Activated CD4-positive, alpha-beta T cell treated with anti-CD3 and anti-CD28 coated beads, Interleukin-2, amount 50 U/mL, for 48 hours (primary cell): ENCODE measurements around the gene MRGPRE.

Experiments
- DNase-seq, 2 experiments: peaks; one replicate each; pipeline ENCODE4 v3.0.0-alpha.2; 2020

MRGPRE gene

DNA sequence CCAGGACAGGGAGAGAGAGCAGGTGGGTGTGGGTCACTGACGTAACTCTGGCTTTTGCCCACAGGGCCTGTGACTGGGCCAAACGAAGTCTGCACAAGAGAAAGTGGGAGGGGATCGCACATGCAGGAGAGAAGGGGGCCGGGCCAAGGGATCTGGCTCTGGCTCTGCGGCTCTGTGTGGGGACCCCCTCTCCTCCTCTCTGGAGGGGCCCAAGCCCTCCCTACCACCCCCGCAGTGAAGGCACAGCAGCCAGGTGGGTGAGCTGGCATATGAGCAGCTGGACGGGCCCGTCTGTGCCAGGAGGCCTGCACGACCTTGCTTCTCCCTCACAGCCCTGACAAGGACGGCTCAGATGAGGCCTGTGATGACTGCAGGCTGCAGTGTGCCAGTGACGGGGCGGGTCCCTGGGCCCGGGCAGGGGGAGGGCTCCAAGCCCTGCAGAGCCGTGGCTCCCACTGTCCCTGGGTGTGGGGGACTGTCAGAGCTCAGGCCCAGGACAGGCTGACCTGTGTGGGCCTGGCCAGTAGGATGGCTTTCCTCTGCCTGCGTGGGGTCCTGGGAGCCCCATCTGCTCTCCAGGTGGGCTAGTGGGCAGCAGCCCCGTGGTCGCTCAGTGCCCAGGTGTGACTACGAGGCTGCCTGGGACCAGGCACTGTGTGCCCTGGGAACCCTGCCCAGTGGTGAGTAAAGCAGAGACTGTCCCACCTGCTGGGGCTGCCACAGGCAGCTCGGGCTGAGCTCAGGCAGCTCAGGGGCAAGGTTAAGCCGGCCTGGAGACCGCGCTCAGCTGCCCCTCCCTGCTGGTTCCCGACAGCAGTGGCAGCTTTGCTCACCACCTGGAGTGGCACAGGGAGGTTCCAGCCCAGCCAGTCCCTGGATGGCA, 35.8 kb downstream of the MRGPRE start:
- DNase-seq, result no peak

DNA sequence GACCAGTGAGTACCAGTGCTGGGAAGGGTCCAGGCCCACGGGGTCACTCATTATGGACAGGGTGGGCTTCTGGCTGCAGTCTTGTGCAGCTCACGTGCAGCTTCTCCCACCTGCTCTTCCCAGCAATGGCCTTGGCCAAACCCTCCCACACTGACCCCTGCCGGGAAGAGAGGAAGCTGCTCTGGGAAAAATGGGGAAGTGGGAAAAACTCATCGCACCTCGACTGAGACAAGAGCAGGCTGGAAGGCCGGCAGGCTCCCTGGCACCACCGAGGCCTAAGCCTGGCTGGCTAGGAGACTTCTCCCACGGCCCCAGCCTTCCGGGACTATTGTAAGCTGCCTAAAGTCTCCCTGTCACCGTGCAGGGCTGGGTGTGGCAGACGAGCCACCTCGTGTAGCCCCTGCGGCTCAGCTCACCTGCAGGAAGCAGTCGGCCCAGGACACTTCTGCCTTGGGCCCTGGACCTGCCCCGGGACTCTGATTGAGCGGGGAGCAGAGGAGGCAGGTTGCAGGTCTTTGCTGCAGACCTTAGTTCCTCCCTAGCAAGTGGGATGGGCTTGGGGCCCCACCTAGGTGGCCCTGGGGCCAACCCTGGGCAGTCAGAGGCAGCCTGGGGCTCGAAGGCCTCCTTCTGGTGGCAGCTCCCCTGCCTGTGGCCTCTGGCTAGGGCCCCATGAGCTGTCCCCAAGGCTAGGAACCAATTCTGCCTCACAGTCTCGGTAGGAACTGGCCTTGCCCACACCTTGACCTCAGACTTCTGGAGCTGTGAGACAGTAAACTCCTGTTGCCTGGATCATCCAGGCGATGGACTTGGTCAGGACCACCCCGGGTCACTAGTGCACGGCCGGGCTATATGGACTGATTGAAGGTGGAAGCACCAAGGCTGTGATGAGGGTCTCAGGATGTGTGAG, 36.7 kb downstream of the MRGPRE start:
- no peak for DNase-seq

DNA sequence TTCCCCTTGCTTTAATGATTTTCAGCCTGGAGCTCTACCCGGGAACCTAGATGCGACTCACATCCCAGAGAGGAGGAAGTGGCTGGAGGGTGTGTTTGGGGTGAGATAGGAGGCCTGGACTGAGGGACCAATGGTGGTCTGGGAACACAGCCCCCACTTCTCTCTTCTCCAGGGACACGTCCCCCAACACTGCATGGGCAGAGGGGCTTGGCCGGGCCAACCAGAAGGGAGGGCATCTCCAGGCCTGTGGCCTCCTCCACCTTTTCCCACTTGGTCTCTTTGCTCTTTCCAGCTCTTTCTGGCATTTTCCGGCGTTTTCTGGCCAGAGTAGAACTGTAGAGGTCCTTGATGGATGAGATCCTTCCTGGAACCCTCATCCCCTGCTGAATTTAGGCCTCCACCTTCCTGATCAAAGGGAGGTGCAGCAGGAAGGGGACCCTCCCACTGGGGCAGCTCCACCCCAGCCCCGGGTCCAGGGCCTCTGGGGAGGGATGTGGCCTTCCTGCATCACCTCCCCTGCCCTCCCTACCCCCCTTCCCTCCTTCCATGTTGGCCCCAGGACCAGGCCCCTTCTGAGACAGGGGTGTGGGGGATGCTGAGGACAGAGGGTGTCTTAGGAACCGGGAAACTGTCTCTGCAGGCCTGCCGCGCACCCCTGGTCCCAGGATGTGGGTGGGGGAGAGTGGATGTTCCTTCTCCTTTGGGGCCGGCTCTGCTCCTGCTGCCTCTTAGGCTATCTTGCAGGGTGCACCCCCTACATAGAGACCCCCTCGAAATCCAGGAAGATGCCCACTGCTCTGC, 38.0 kb downstream of the MRGPRE start:
- no peak for DNase-seq

DNA sequence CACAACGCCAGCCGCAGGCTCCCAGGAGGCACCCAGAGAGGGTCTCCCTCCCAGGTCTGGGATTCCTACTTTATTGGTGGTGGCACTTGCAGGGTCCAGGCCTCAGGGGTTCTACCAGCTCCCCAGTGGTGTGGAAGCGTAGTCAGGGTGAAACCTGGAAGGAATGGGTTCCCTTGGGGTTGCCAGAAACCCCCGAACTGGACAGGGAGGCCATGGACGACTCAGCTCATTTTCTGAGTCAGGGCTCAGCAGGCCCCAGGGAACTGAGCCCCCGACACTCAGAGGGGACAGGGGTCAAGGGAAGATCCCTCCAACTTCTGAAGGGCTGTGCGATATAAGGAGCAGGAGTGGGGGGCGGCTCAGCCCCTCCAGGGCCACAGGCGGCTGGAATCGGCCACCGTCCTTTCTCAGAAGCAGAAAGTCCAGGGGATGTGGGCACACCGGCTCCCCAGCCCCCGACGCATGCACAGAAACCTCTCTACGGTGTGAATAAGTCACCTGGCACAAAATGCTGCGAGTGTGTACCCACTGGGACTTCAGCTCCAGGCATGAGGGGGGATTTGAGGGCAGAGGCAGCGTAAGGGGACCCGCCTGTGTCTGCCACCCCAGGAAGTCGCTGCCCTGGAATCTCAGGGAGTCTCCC, 38.7 kb downstream of the MRGPRE start:
- DNase-seq, result no peak

DNA sequence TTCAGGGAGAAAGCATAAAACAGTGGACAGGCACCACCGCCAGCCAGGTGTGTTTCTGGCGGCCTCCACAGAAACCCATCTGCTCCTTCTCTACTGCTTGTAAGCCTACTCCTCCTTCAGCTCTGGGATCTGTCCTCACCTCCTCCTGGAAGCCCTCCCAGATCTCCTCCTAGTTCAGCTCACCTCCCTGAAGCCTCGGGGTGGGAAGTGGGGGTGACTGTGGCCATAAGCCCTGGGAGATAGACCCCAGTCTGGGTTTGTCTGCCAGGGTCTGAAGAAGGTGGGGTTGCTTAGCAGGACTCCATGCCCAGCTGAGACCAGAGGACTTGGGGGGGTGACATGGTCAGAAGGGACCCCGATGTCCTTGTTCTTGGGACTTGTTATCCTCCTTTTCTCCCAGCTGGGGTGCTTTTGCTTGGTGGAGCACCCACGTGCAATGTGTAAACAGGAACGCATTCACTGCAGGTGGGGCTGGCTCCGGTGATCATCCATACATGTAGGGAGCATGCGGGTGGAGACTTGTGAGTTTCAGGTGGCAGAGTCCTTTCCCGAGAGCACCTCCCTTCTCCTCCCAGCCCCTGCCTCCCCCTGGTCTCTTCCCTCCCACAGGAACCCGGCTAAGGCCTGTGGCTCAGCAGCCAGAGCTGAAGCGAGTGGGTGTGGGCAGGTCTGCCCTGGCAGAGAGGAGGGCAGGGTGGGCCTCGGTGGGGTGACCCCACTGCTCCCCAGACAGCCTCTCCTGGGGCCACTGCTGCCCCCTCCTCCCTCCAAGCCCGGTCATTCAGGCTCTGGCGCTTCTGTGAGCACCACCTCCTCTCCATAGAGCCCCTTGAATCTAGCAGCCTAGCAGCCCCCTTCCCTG, 39.5 kb downstream of the MRGPRE start:
- DNase-seq, result no peak

DNA sequence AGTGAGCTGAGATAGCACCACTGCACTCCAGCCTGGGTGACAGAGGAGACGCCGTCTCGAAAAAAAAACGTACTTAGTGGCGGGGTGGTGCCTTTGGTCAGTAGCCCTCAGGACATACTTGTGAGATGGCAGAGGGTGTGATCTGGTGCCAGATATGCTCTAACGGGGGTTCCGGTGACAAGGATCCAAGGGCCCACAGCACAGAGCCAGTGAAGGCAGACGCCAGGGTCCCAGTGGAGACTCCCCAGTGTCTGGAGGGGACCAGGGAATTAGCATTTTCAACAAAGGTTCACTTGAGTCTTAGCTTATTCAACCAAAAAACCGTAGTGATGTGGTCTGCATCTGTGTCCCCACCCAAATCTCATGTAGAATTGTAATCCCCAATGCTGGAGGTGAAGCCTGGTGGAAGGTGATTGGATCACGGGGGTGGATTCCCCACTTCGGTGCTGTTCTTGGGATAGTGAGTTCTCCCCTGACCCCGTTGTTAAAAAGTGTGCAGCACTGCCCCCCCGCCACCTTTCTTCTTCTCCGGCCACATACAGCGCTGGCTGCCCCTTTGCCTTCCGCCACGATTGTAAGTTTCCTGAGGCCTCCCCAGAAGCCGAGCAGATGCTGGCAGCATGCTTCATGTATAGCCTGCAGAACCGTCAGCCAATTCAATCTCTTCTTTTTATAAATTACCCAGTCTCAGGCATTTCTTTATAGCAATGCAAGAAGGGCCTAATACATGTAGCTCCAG, 40.5 kb downstream of the MRGPRE start:
- DNase-seq, result no peak

DNA sequence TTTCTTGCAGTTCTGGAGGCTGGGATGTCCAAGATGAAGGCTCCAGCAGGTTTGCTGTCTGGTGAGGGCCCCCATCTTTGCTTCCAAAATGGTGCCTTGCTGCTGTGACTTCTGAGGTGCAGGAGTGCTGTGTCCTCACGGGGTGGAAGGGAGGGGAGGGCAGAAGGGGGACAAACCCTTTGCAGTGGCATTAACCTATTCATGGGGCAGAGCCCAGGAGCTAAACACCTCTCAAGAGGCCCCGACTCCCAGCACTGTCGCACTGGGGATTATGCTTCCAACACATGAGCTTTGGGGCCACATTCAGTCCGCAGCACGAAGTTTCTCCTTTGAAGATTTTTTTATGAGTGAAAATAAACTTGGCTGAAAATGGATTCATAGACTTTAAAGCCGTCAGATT, 41.6 kb downstream of the MRGPRE start:
- no peak for DNase-seq

DNA sequence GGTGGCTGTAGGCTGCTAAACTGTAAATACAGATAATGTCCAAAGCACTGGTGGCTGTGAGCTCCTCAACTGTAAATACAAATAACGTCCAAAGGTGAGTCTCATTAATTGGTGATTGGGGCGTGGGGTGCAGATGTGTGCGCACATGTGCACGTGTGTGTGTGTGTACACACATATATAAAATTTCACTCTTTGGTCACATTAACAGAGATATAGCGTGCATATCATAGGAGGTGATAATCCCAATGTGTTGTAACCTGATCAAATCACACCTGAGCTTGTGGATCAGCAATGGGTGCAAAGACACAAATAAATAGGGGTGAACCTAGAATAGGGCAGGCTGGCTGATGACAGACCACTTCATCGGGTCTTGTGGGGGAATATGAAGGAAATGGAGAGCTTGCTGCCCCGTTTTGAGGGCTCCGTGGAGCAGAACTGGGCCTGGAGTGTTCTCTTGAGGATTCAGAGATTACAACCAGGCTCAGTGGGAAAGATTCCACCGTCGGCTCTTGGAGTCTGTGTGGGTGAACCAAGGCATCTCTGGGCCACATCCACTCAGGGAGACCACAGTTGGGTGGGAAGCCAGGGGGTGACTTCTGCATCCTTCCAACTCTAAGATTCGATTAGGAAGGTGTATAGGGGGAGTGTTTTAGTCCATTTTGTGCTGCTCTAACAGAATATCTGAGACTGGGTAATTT, 42.2 kb downstream of the MRGPRE start:
- DNase-seq, result no peak

DNA sequence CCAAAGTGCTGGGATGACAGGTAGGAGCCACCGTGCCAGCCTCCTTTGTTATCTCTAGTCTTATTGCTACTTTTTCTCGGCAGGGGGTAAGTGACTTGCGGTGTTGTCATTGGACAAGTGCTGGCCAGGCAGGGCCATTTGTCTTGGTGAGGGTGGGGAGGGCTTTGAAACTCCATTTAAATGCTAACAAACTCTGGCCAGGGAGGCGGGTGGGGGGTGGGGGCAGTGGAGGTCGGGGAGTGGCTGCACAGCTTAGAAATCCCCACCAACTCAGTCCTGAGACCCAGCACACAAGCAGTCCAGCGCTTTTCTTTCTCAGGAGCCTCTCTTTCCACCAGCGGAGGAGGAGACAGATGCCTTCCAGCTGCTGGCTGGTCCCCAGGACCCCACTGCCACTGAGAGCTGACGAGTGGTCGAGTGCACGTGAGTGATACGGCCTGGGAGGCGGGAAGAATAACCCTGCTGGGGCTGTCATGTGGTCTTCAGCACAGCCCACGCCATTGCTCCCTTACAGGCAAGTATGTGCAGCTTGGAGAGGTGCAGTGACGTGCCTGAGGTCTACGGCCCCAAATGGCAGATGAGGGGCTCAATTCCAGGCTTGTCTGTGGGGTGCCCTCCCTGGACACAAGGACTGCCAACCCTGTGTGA, 42.9 kb downstream of the MRGPRE start:
- DNase-seq, result no peak

DNA sequence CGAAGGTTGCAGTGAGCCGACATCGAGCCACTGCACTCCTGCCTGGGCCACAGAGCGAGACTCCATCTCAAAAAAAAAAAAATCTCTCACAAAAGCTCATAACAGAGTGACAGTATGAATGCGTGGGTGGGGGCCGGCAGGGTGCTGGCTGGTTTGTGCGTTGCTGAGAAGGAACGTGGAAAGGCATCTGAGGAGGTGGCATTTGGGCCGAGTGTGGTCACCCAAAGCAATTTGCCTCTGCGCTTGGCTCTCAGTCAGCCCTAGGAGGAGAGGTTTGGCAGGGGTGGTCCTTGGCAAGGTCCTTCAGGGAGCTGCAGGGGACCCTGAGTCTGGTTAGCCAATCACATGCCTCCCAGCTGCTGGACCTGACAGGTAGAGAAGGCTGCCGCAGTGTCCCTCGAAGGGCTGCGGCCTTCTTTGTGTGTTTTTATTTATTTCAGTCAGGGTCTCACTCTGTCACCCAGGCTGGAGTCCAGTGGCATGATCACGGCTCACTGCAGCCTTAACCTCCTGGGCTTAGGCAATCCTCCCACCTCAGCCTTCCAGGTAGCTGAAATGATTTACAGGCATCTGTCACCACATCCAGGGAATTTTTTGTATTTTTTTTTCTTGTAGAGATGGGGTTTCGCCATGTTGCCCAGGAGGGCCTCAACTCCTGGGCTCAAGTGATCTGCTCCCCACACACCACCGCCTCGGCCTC, 43.6 kb downstream of the MRGPRE start:
- DNase-seq, result no peak

DNA sequence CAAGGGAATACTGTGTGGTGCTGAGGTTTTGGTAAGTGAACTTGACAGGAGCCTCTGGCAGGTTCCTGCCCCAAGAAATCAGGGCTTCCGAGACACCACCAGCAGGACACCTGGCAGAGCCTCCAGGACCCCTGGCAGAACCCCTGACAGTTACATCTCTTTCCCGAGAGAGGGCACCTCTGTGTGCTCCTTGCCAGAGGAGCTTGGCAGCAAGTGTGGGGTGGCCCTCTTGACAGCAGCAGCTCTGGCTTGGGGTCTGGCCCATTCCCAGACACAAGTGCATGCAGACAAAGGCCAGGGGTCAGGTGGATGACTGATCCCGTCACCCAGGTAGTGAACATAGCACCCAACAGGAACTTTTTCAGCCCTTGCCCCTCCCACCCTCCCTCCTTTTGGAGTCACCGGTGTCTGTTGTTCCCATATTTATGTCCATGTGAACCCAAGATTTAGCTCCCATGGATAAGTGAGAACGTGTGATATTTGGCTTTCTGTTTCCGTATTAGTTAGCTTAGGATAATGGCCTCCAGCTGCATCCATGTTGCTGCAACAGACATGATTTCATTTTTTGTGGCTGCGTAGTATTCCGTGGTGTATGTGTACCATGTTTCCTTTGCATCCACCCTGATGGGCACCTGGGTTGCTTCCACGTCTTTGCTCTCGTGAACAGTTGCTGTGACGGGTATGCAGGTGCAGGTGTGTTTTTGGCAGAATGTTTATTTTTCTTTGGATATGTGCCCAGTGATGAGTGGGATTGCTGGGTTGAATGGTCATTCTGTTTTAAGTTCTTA, 45.9 kb downstream of the MRGPRE start:
- DNase-seq, result no peak

DNA sequence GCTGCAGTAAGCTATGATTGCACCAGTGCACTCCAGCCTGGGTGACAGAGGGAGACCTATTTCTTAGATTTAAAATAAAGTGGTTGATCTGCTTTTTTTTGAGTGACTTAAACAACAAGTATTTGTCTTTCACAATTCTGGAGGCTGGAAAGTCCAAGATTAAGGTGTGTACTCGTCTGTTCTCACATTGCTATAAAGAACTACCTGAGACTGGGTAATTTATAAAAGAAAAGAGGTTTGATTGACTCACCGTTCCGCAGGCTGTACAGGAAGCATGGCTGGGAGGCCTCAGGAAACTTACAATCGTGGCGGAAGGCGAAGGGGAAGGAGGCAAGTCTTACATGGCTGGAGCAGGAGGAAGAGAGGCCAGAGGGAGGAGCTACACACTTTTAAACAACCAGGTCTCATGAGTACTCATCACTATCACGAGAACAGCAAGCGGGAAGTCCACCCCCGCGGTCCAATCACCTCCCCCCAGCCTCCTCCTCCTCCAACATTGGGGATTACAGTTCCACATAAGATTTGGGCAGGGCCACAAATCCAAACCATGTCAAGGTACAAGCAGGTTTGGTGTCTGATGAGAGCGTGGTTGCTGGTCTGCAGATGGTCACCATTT, 47.4 kb downstream of the MRGPRE start:
- DNase-seq, result no peak

DNA sequence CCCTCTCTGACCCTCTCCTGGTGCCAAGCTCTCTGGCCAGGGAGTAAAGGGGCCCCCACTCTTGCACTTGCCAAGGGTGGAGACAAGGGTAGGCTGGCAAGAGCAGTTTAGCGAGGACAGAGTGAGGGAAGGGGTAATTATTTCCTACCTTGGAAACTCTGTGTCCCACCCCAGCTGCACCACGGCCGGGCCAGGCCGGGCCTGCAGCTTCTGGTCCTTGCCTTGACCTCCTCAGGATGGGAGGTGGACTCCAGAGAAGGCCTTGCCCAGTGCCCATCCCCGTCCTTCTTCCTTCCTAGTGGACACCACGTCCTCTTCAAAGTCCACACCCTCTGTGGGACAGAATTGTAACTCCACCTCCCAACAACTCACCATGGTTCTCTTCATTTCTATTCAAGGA, 48.7 kb downstream of the MRGPRE start:
- no peak for DNase-seq

DNA sequence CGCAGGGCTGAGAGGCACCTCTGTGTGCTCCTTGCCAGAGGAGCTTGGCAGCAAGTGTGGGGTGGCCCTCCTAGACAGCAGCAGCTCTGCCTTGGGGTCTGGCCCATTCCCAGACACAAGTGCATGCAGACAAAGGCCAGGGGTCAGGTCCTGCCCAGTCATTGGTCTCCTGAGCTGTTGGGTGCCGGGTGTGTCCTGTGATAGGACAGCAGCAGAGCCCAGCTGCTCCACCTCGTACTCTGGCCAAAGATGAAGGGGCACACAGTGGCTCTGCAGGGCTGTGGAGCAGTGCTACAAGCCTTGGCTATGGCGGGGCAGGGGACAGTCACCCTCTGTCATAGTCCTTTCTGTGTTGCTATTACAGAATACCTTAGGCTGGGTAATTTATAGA, 49.8 kb downstream of the MRGPRE start:
- DNase-seq, result no peak

DNA sequence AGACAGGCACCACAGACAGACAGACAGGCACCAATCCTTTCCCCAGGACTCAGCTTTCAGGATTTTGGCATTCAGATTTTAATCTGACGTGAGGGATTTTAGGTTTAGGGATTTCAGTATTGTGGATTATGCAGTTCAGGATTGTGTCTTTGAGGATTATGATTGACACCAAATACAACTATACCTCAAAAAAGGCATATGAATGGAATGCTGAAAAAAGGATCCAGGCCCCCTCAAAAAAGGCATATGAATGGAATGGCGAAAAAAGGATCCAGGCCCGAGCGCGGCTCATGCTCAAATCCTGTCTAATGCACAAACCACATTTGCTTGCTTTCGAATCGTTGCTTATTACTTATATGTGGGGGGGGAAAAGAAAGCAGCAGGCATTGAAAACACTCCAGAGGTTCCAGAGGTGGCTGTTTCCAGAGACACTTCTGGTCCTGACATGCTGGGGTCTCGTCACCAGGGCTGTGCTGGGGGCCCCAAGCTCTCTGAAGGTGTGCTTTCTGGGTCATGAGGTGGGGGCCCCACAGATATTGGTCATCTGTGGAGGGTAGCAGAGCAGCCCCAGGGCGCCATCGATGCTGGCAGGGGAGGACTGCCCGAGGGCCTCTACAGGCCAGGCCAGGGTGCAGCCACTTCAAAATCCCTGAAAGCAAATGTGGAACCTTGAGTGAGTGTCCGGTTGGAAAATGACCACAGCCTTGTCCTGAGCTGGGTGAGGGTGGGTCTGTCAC, 50.3 kb downstream of the MRGPRE start:
- no peak for DNase-seq

DNA sequence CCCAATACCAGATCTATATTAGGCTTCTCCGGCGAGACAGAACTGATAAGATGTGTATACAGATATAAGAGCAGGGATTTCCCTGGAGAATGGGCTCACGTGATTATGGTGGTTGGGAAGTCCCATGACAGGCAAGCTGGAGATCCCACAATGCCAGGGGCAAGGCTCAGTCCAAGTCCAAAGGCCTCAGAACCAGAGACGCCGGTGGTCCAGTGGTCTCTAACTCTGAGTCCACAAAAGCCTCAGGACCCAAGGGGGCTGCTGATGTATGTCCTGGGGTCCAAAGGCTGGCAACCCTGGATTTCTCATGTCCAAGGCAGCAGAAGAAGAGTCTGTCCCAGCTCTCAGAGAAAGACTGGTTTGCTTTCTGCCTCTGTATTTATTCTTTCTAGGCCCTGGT, 51.3 kb downstream of the MRGPRE start:
- DNase-seq, result no peak

DNA sequence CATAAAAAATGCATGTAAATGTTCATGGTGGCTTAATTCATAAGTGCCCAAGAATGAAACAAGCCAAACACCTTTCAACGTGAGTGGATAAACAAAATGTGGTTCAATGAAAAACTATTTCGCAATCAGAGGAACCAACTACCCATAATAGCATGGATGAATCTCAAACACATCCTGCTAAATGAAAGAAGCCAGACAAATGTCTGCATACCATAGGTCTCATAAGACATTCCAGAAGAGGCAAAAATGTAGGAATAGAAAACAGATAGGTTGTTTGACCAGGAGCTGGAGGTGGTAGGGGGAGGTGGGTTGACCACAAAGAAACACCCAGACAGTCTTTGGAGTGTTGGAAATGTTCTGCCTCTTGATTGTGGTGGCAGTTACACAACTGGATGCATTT, 53.9 kb downstream of the MRGPRE start:
- no peak for DNase-seq
